Measurements from ENCODE around the gene ENTPD2. TPM values are rescaled to one million over a fixed set of nuclear protein-coding genes. Genes with fewer than 3 reads are reported as not detected.

ENTPD2 gene
- total RNA-seq, 1 experiment from 2014 or later = 8.3 TPM

DNA sequence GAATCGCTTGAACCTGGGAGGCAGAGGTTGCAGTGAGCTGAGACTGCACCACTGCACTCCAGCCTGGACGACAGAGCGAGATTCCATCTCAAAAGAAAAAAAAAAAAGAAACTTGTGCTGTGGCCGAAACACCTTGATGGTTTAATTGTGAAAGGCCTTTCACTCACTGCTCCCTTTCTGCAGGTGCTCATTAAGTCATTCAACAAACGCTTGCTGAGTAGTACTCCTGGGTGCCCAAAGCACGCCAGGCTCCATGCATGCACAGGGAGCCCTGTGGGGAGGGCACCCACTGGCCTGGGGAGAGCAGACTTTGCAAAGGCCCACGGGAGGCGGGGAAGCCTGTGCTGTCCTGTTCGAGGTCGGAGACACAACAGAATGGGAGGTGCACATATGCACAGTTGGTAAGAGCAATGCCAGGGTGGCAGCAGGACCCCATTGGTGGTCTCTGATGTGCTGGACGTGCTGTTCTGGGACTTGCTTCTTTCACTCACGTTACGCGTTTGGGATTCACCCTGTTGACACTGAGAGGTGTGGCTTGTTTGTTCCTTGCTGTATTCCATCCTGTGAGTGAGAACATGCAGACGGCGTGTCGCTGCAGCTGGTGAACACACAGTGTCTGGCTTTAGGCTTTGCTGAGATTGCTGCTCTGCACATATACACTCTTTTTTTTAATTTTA, 3.0 kb upstream of the ENTPD2 start:
- no peak for ATAC-seq
- Mint-ChIP-seq H3K9me3 (no peaks in the 10 kb centered on the region), H3K36me3 (no peaks in the 10 kb centered on the region), H3K27ac (no peak overlapping the region), H3K4me1 (0 out of 2 replicates have a peak, but pooled peaks cover 2% of the 10 kb centered on the region), H3K27me3 (ENCODE audit: low read depth) (peaks cover 25% of the 10 kb centered on the region), H3K4me3 (no peak overlapping the region)
- CTCF ChIA-PET = interaction anchor here (1.0 to 10.4 kb wide), 7 partner anchors 8 to 266 kb away, joined by 3 to 240 read pairs (median 22); partner anchors contain the start of genes ABCA2, NPDC1, SAPCD2 and TMEM141
- no peak for DNase-seq (ENCODE audit: low spot score)
- POLR2A ChIA-PET = no interaction called here
- no peak for TF ChIP-seq PRRX2 (CRISPR knock-in tag; IDR thresholded peaks at IDR 0.05)
- TF ChIP-seq GRHL2 (CRISPR knock-in tag; IDR thresholded peaks at IDR 0.05; ENCODE audit: insufficient replicate concordance, severe bottlenecking) = no peak
- TF ChIP-seq, protein P1, sequence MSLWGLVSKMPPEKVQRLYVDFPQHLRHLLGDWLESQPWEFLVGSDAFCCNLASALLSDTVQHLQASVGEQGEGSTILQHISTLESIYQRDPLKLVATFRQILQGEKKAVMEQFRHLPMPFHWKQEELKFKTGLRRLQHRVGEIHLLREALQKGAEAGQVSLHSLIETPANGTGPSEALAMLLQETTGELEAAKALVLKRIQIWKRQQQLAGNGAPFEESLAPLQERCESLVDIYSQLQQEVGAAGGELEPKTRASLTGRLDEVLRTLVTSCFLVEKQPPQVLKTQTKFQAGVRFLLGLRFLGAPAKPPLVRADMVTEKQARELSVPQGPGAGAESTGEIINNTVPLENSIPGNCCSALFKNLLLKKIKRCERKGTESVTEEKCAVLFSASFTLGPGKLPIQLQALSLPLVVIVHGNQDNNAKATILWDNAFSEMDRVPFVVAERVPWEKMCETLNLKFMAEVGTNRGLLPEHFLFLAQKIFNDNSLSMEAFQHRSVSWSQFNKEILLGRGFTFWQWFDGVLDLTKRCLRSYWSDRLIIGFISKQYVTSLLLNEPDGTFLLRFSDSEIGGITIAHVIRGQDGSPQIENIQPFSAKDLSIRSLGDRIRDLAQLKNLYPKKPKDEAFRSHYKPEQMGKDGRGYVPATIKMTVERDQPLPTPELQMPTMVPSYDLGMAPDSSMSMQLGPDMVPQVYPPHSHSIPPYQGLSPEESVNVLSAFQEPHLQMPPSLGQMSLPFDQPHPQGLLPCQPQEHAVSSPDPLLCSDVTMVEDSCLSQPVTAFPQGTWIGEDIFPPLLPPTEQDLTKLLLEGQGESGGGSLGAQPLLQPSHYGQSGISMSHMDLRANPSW (CRISPR knock-in tag; conservative IDR thresholded peaks at IDR 0.05; ENCODE audit: low read depth) = no peak
- no peak for TF ChIP-seq CREM (CRISPR knock-in tag; IDR thresholded peaks at IDR 0.05)
- no peak for TF ChIP-seq RORB (CRISPR knock-in tag; IDR thresholded peaks at IDR 0.05)
- no peak for TF ChIP-seq ETV6 (CRISPR knock-in tag; IDR thresholded peaks at IDR 0.05)
- no peak for TF ChIP-seq FOXP1 (CRISPR knock-in tag; IDR thresholded peaks at IDR 0.05; ENCODE audit: borderline replicate concordance)

DNA sequence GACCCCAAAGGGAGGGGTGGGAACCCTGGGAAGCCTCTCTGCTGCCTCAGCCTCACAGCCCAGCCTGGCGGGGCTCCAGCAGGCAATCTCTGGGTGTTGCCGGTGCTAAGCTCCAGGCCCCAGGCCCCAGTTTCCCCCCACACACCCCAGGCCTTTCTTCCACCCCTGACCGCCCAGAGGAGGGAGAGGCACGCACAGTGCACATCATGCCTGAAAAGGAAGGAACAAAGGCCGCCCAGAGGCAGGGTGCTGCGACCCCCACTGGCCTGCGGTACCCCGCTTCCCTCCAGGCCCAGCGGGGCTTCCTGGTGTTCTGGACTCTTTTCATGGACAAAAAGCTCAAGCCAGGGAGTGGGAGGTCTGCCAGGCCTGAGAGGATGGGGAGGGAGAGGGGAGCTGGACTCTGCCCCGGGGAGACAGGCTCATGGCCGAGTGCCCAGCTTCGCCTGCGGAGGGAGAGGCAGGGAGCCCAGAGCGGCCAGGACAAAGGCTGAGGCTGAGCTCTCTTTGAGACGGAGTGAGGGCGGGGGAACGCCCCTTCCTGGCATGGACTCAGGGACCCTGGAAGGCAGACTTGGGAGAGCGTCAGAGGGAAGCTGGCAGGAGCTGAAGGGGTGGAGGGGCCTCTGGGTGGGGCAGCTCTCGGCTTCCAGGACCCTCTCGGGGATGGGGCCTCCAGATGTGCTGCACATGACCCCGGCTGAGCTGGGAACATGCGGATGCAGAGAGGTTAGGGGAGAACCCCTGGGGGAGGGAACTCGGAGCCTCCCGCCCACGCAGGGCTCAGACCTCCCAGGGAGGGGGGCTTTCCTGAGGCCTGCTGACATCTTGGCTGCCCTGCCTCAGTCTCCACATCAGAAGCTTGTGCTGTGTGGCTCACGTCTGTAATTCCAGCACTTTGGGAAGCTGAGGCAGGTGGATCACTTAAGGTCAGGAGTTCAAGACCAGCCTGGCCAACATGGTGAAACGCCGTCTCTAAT, 1.8 kb upstream of the ENTPD2 start:
- POLR2A ChIA-PET = interaction anchor here (1.1 to 1.3 kb wide), 2 partner anchors 145 to 167 kb away, joined by 3 to 4 read pairs; partner anchors contain the start of gene TPRN
- H3K4me3 Mint-ChIP-seq = no peak overlapping the region
- H3K9me3 Mint-ChIP-seq = no peaks in the 10 kb centered on the region
- ATAC-seq (no peak), DNase-seq (ENCODE audit: low spot score) (no peak)
- CTCF ChIA-PET = interaction anchor here (0.6 to 10.4 kb wide), 12 partner anchors 9 to 565 kb away, joined by 3 to 240 read pairs (median 4); partner anchors contain the start of genes ABCA2, AJM1, NPDC1 and RNF224
- H3K27me3 Mint-ChIP-seq (ENCODE audit: low read depth) = peaks cover 24% of the 10 kb centered on the region
- no peak overlapping the region for H3K27ac Mint-ChIP-seq
- H3K36me3 Mint-ChIP-seq = no peaks in the 10 kb centered on the region
- TF ChIP-seq ZNF416 (CRISPR knock-in tag; IDR thresholded peaks at IDR 0.05) = no peak
- no peak for TF ChIP-seq FOXJ3 (CRISPR knock-in tag; IDR thresholded peaks at IDR 0.05; ENCODE audit: borderline replicate concordance)
- TF ChIP-seq, protein P2, sequence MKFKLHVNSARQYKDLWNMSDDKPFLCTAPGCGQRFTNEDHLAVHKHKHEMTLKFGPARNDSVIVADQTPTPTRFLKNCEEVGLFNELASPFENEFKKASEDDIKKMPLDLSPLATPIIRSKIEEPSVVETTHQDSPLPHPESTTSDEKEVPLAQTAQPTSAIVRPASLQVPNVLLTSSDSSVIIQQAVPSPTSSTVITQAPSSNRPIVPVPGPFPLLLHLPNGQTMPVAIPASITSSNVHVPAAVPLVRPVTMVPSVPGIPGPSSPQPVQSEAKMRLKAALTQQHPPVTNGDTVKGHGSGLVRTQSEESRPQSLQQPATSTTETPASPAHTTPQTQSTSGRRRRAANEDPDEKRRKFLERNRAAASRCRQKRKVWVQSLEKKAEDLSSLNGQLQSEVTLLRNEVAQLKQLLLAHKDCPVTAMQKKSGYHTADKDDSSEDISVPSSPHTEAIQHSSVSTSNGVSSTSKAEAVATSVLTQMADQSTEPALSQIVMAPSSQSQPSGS (CRISPR knock-in tag; IDR thresholded peaks at IDR 0.05; ENCODE audit: borderline replicate concordance, low read depth) = no peak
- no peak for TF ChIP-seq EMX1 (CRISPR knock-in tag; IDR thresholded peaks at IDR 0.05)
- TF ChIP-seq ZNF121 (CRISPR knock-in tag; IDR thresholded peaks at IDR 0.05) = no peak
- TF ChIP-seq ZNF317 (CRISPR knock-in tag; IDR thresholded peaks at IDR 0.05; ENCODE audit: borderline replicate concordance, low read depth) = no peak
- TF ChIP-seq, protein P3, sequence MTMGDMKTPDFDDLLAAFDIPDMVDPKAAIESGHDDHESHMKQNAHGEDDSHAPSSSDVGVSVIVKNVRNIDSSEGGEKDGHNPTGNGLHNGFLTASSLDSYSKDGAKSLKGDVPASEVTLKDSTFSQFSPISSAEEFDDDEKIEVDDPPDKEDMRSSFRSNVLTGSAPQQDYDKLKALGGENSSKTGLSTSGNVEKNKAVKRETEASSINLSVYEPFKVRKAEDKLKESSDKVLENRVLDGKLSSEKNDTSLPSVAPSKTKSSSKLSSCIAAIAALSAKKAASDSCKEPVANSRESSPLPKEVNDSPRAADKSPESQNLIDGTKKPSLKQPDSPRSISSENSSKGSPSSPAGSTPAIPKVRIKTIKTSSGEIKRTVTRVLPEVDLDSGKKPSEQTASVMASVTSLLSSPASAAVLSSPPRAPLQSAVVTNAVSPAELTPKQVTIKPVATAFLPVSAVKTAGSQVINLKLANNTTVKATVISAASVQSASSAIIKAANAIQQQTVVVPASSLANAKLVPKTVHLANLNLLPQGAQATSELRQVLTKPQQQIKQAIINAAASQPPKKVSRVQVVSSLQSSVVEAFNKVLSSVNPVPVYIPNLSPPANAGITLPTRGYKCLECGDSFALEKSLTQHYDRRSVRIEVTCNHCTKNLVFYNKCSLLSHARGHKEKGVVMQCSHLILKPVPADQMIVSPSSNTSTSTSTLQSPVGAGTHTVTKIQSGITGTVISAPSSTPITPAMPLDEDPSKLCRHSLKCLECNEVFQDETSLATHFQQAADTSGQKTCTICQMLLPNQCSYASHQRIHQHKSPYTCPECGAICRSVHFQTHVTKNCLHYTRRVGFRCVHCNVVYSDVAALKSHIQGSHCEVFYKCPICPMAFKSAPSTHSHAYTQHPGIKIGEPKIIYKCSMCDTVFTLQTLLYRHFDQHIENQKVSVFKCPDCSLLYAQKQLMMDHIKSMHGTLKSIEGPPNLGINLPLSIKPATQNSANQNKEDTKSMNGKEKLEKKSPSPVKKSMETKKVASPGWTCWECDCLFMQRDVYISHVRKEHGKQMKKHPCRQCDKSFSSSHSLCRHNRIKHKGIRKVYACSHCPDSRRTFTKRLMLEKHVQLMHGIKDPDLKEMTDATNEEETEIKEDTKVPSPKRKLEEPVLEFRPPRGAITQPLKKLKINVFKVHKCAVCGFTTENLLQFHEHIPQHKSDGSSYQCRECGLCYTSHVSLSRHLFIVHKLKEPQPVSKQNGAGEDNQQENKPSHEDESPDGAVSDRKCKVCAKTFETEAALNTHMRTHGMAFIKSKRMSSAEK (CRISPR knock-in tag; IDR thresholded peaks at IDR 0.05; ENCODE audit: borderline replicate concordance) = no peak
- H3K4me1 Mint-ChIP-seq = 0 out of 2 replicates have a peak, but pooled peaks cover 2% of the 10 kb centered on the region
